HCT116 (cell line): Measurements from ENCODE around the gene PPIF. TPM values are rescaled to one million over a fixed set of nuclear protein-coding genes. Genes with fewer than 3 reads are reported as not detected.

Source experiments
- ATAC-seq: fragments of 200-7000 bp; cut with Tn5 transposase; 2 replicates; pipeline ENCODE4 v1.9.1; 2020; ENCODE audit warnings: mild to moderate bottlenecking, moderate library complexity
- BruUV-seq: library from RNA; stranded (reverse); fragments of 400-500 nt; replicated peaks from 2 replicates; lab custom pipeline; 2021; lab: Mats Ljungman, UMichigan
- CTCF ChIA-PET: fragments of 300-600 bp; sonication (Branson Sonifier 250); formaldehyde crosslinking; loops from one replicate; lab custom pipeline; 2021; ENCODE audit warnings: antibody characterized with exemption; lab: Charles Lee
- POLR2A ChIA-PET: fragments of 300-600, 350-600 bp; sonication (Branson Sonifier 250); formaldehyde crosslinking; loops from one replicate; lab custom pipeline; 2021; ENCODE audit warnings: antibody characterized with exemption; lab: Charles Lee
- RAD21 ChIA-PET, 2 experiments: fragments of 300-600 bp; sonication (Branson Sonifier 250); formaldehyde crosslinking; loops; one replicate each; lab custom pipeline; 2023; ENCODE audit warnings: low total read pairs in 2 of 2; ENCODE audit not compliant: uncharacterized antibody in 2 of 2, unreplicated experiment in 2 of 2, low non-redundant PET in 1 of 2; lab: Charles Lee
- DNase-seq: peaks from one replicate; pipeline ENCODE4 v3.0.0-alpha.2; 2010; ENCODE audit warnings: low read depth, low spot score
- H2AFZ ChIP-seq: fragments of 200-600 bp; shearing (Covaris generic), sonication (generic); 2 replicates; pipeline ENCODE4 v1.6.1; 2017; ENCODE audit warnings: low read depth, mixed run types, mixed read lengths, antibody characterized with exemption, low read length; ENCODE audit not compliant: poor library complexity, severe bottlenecking
- H3K27ac ChIP-seq: 2 replicates; pipeline ENCODE4 v1.5.1; 2012; ENCODE audit warnings: low read depth, low read length
- H3K27me3 ChIP-seq: fragments of 200-600 bp; sonication (generic); 2 replicates; pipeline ENCODE4 v1.6.1; 2016; ENCODE audit warnings: mixed run types, low read length, mixed read lengths; ENCODE audit not compliant: insufficient read depth
- H3K36me3 ChIP-seq, 2 experiments: fragments of 200-500 bp in 1 of 2; fragments of 200-600 bp in 1 of 2; sonication (Bioruptor generic) in 1 of 2; sonication (generic) in 1 of 2; 2 replicates each; pipeline versions ENCODE4 v1.5.1 to v1.6.1; 2014 to 2016; ENCODE audit warnings: low read length in 2 of 2, inconsistent platforms in 1 of 2, mixed read lengths in 1 of 2, mixed run types in 1 of 2; ENCODE audit not compliant: insufficient read depth in 2 of 2, control insufficient read depth in 1 of 2
- H3K4me1 ChIP-seq, 2 experiments: fragments of 200-600 bp in 1 of 2; sonication (generic) in 1 of 2; 2 replicates each; pipeline versions ENCODE4 v1.5.1 to v1.6.1; 2012 to 2017; ENCODE audit warnings: low read length in 2 of 2, inconsistent platforms in 1 of 2, mild to moderate bottlenecking in 1 of 2, mixed read lengths in 1 of 2, mixed run types in 1 of 2, moderate library complexity in 1 of 2; ENCODE audit not compliant: insufficient read depth in 2 of 2, control insufficient read depth in 1 of 2
- H3K4me2 ChIP-seq: fragments of 200-600 bp; sonication (generic); 2 replicates; pipeline ENCODE4 v1.6.1; 2017; ENCODE audit warnings: mixed run types, low read length, mixed read lengths
- H3K4me3 ChIP-seq, 2 experiments: fragments of 200-600 bp in 1 of 2; sonication (generic) in 1 of 2; replicated peaks in 1 of 2; 2 replicates each; pipeline ENCODE4 v1.5.1; 2011 to 2016; ENCODE audit warnings: low read length in 2 of 2, control low read depth in 1 of 2, low read depth in 1 of 2, mild to moderate bottlenecking in 1 of 2, mixed read lengths in 1 of 2, mixed run types in 1 of 2
- H3K79me2 ChIP-seq: fragments of 200-600 bp; sonication (generic); 2 replicates; pipeline ENCODE4 v1.6.1; 2017; ENCODE audit warnings: mild to moderate bottlenecking, mixed run types, low read length, moderate library complexity, mixed read lengths; ENCODE audit not compliant: insufficient read depth
- H3K9ac ChIP-seq: fragments of 200-600 bp; sonication (generic); 2 replicates; pipeline ENCODE4 v1.6.1; 2016; ENCODE audit warnings: low read length, mixed read lengths
- H3K9me2 ChIP-seq: fragments of 200-600 bp; sonication (generic), shearing (Covaris generic); 2 replicates; pipeline ENCODE4 v1.6.1; 2017; ENCODE audit warnings: mixed run types, mild to moderate bottlenecking, moderate library complexity; ENCODE audit not compliant: insufficient read depth
- H3K9me3 ChIP-seq, 2 experiments: fragments of 200-500 bp in 1 of 2; fragments of 200-600 bp in 1 of 2; sonication (Bioruptor generic) in 1 of 2; sonication (generic) in 1 of 2; 2 replicates each; pipeline ENCODE4 v1.6.1; 2014 to 2017; ENCODE audit warnings: low read length in 2 of 2, mixed read lengths in 2 of 2, inconsistent platforms in 1 of 2, low read depth in 1 of 2, mild to moderate bottlenecking in 1 of 2, mixed run types in 1 of 2, moderate library complexity in 1 of 2; ENCODE audit not compliant: control insufficient read depth in 1 of 2, insufficient read depth in 1 of 2
- H4K20me1 ChIP-seq: fragments of 200-600 bp; sonication (generic), shearing (Covaris generic); 2 replicates; pipeline ENCODE4 v1.6.1; 2017; ENCODE audit warnings: mixed run types, mild to moderate bottlenecking, moderate library complexity; ENCODE audit not compliant: insufficient read depth
- ATF3 ChIP-seq: IDR thresholded peaks from 2 replicates; pipeline ENCODE4 v1.6.1; 2012
- CBX3 ChIP-seq: IDR thresholded peaks from 2 replicates; pipeline ENCODE4 v1.6.1; 2012; ENCODE audit warnings: low read depth
- CEBPB ChIP-seq: IDR thresholded peaks from 2 replicates; pipeline ENCODE4 v1.6.1; 2012; ENCODE audit warnings: low read depth
- CTCF ChIP-seq, 3 experiments: fragments of 200-600 bp in 1 of 3; sonication (generic) in 1 of 3; IDR thresholded peaks in 2 of 3; conservative IDR thresholded peaks in 1 of 3; 2 replicates each; pipeline ENCODE4 v1.5.1; 2012 to 2017; ENCODE audit warnings: low read depth in 2 of 3, low read length in 2 of 3, antibody characterized with exemption in 1 of 3, borderline replicate concordance in 1 of 3, control low read depth in 1 of 3, mild to moderate bottlenecking in 1 of 3, mixed read lengths in 1 of 3, mixed run types in 1 of 3, moderate library complexity in 1 of 3; ENCODE audit not compliant: insufficient read depth in 1 of 3
- EGR1 ChIP-seq: IDR thresholded peaks from 2 replicates; pipeline ENCODE4 v1.6.1; 2012; ENCODE audit warnings: low read depth
- ELF1 ChIP-seq: IDR thresholded peaks from 2 replicates; pipeline ENCODE4 v1.6.1; 2012; ENCODE audit warnings: low read depth, borderline replicate concordance
- EZH2 ChIP-seq: fragments of 200-600 bp; sonication (generic); IDR thresholded peaks from 2 replicates; pipeline ENCODE4 v1.6.1; 2017; ENCODE audit warnings: antibody characterized with exemption, mixed run types
- JUND ChIP-seq: IDR thresholded peaks from 2 replicates; pipeline ENCODE4 v1.6.1; 2012
- MAX ChIP-seq: IDR thresholded peaks from 2 replicates; pipeline ENCODE4 v1.6.1; 2012
- POLR2A ChIP-seq: IDR thresholded peaks from 2 replicates; pipeline ENCODE4 v1.7.0; 2011; ENCODE audit warnings: borderline replicate concordance; ENCODE audit not compliant: insufficient read depth, insufficient read length; ENCODE audit errors: extremely low read depth
- RAD21 ChIP-seq: IDR thresholded peaks from 2 replicates; pipeline ENCODE4 v1.6.1; 2012; ENCODE audit warnings: low read depth, mild to moderate bottlenecking
- SP1 ChIP-seq: IDR thresholded peaks from 2 replicates; pipeline ENCODE4 v1.6.1; 2012; ENCODE audit warnings: low read depth
- SRF ChIP-seq: IDR thresholded peaks from 2 replicates; pipeline ENCODE4 v1.6.1; 2012; ENCODE audit warnings: low read depth
- TCF7L2 ChIP-seq: IDR thresholded peaks from 2 replicates; pipeline ENCODE4 v1.7.0; 2011; ENCODE audit warnings: borderline replicate concordance, inconsistent platforms; ENCODE audit not compliant: insufficient read depth, insufficient read length; ENCODE audit errors: extremely low read depth
- YY1 ChIP-seq: IDR thresholded peaks from 2 replicates; pipeline ENCODE4 v1.6.1; 2011; ENCODE audit warnings: low read length, low read depth, moderate library complexity, mild to moderate bottlenecking; ENCODE audit not compliant: insufficient replicate concordance; ENCODE audit errors: extremely low read depth
- ZFX ChIP-seq: fragments of 450-650 bp; IDR thresholded peaks from 2 replicates; pipeline ENCODE4 v1.6.1; 2017
- intact Hi-C: fragments of 100-400 bp; cut with micrococcal nuclease; formaldehyde crosslinking; loops from 2 replicates; pipeline ENCODE4 v1.10.0; 2022
- total RNA-seq: library from RNA; stranded (reverse); gene quantifications from one replicate; pipeline ENCODE4 v1.2.1, GENCODE V29; 2021; ENCODE audit not compliant: unreplicated experiment

PPIF gene
- total RNA-seq, 1 experiment from 2014 or later = 85.0 TPM

GRCh38 chr10:79311581-79312407 is 35.5 kb upstream of the PPIF start:
- H3K27me3 ChIP-seq = no peaks in the 10 kb centered on the region
- TF ChIP-seq ATF3 (no peak), SRF (no peak), TCF7L2 (no peak), EZH2 (no peak)
- no peak overlapping the region for H3K4me2 ChIP-seq
- H3K9me2 ChIP-seq = no peaks in the 10 kb centered on the region
- no peak overlapping the region for H3K27ac ChIP-seq
- CTCF ChIA-PET = no interaction called here
- BruUV-seq = no TSS peak
- no peaks in the 10 kb centered on the region for H4K20me1 ChIP-seq
- H3K79me2 ChIP-seq = no peaks in the 10 kb centered on the region
- peaks cover 5 to 6% of the 10 kb centered on the region in 2 experiments; a peak in 3 of 4 replicates for H3K4me1 ChIP-seq
- DNase-seq (no peak), ATAC-seq (no peak)
- H2AFZ ChIP-seq = no peak overlapping the region
- no peaks in the 10 kb centered on the region for H3K9me3 ChIP-seq
- no peak overlapping the region for H3K9ac ChIP-seq
- intact Hi-C loops = no loop called here
- H3K36me3 ChIP-seq = peaks cover 0 to 4% of the 10 kb centered on the region in 2 experiments; a peak in 2 of 4 replicates
- POLR2A ChIA-PET = no interaction called here
- RAD21 ChIA-PET = no interaction called here
- H3K4me3 ChIP-seq = no peak overlapping the region

GRCh38 chr10:79312601-79313187 is 34.6 kb upstream of the PPIF start:
- Histone ChIP-seq H3K27me3 (no peaks in the 10 kb centered on the region), H3K4me2 (no peak overlapping the region), H4K20me1 (no peaks in the 10 kb centered on the region), H3K79me2 (no peaks in the 10 kb centered on the region), H3K9ac (no peak overlapping the region), H3K36me3 (peaks cover 0 to 4% of the 10 kb centered on the region in 2 experiments; a peak in 1 of 4 replicates), H2AFZ (no peak overlapping the region), H3K9me2 (no peaks in the 10 kb centered on the region), H3K4me1 (peaks cover 14% of the 10 kb centered on the region in 2 experiments), H3K27ac (no peak overlapping the region), H3K4me3 (no peak overlapping the region), H3K9me3 (no peaks in the 10 kb centered on the region)
- CTCF ChIA-PET = no interaction called here
- BruUV-seq = no TSS peak
- intact Hi-C loops = no loop called here
- TF ChIP-seq MAX (no peak), ELF1 (no peak), ATF3 (no peak), YY1 (no peak), CEBPB (no peak), TCF7L2 (no peak), SP1 (no peak), RAD21 (no peak), POLR2A (no peak), ZFX (no peak), JUND (no peak), CBX3 (no peak), CTCF (IDR thresholded peaks at IDR 0.05 in 2 of 3, conservative IDR thresholded peaks at IDR 0.05 in 1 of 3; ENCODE audit: borderline replicate concordance in 1 of 3, insufficient read depth in 1 of 3, low read depth in 2 of 3, low read length in 2 of 3) (no peak), EGR1 (no peak)
- POLR2A ChIA-PET = no interaction called here
- ATAC-seq = no peak
- RAD21 ChIA-PET = no interaction called here
- no peak for DNase-seq
